Uterus (tissue), 4 donors: Measurements from ENCODE around the gene PPP1R26. TPM values are rescaled to one million over a fixed set of nuclear protein-coding genes. Genes with fewer than 3 reads are reported as not detected.

Source experiments
- DNase-seq, 2 donors: peaks; one replicate each; pipeline ENCODE4 v3.0.0-alpha.2; 2019 to 2020
- H3K27ac ChIP-seq, 2 donors: fragments of 200-600 bp; sonication (generic); 1 replicate in 1 of 2; 2 replicates in 1 of 2; pipeline ENCODE4 v1.5.1; 2016 to 2018
- H3K27me3 ChIP-seq, 2 donors: fragments of 200-600 bp; sonication (generic); one replicate each; pipeline ENCODE4 v1.5.1; 2018 to 2019; ENCODE audit warnings: control low read depth in 1 of 2
- H3K36me3 ChIP-seq, 2 donors: fragments of 200-600 bp; sonication (generic); one replicate each; pipeline ENCODE4 v1.5.1; 2019; ENCODE audit warnings: control low read depth in 1 of 2
- H3K4me1 ChIP-seq, 2 donors: fragments of 200-600 bp; sonication (generic); one replicate each; pipeline ENCODE4 v1.5.1; 2018 to 2019; ENCODE audit warnings: control low read depth in 1 of 2
- H3K4me3 ChIP-seq, 2 donors: fragments of 200-600 bp; sonication (generic); 1 replicate in 1 of 2; 2 replicates in 1 of 2; pipeline ENCODE4 v1.5.1; 2018 to 2019; ENCODE audit warnings: mild to moderate bottlenecking in 1 of 2
- H3K9me3 ChIP-seq, 2 donors: fragments of 200-600 bp; sonication (generic); one replicate each; pipeline ENCODE4 v1.5.1; 2019; ENCODE audit warnings: control low read depth in 1 of 2
- CTCF ChIP-seq, 4 experiments: fragments of 200-600 bp in 2 of 4; fragments of 450-650 bp in 2 of 4; sonication (generic) in 2 of 4; IDR thresholded peaks; one replicate each; pipeline ENCODE4 v1.5.1; 2016 to 2019; ENCODE audit warnings: antibody characterized with exemption in 4 of 4, mild to moderate bottlenecking in 2 of 4, moderate library complexity in 1 of 4
- POLR2A ChIP-seq, 2 donors: fragments of 450-650 bp; IDR thresholded peaks; one replicate each; pipeline ENCODE4 v1.6.1; 2016; ENCODE audit warnings: antibody characterized with exemption in 2 of 2, mild to moderate bottlenecking in 1 of 2, moderate library complexity in 1 of 2
- intact Hi-C: fragments of 100-400 bp; cut with DNase I; formaldehyde crosslinking; loops from one replicate; pipeline ENCODE4 v1.15.1; 2023; ENCODE audit warnings: low total_unique reads
- total RNA-seq, 4 donors: library from RNA; depleted of rRNA in 3 of 4; stranded (reverse); fragments of >200 nt in 3 of 4; gene quantifications; one replicate each; pipeline versions ENCODE4 v1.1.0 to v1.2.4, GENCODE V29; 2014 to 2023
- donor health status: DM: yes; HTN: yes; CAD: no.

The PPP1R26 gene
- total RNA-seq, 4 donors from 2014 or later: 3.6 to 16.4 (median 10.6) TPM

- Histone ChIP-seq H3K4me3 (no peak overlapping the region), H3K9me3 (no peaks in the 10 kb centered on the region), H3K27me3 (no peaks in the 10 kb centered on the region), H3K4me1 (peaks cover 0 to 2% of the 10 kb centered on the region in 2 donors), H3K36me3 (no peaks in the 10 kb centered on the region), H3K27ac (no peak overlapping the region)
- TF ChIP-seq POLR2A (IDR thresholded peaks at IDR 0.05) (no peak), CTCF (IDR thresholded peaks at IDR 0.05) (no peak)
- intact Hi-C loops: no loop called here
- no peak for DNase-seq
Observed at GRCh38 chr9:135507104-135508035, 27.8 kb downstream of the PPP1R26 start.

GRCh38 chr9:135508211-135508820, 28.7 kb downstream of the PPP1R26 start:
- Histone ChIP-seq H3K4me1 (no peaks in the 10 kb centered on the region), H3K4me3 (no peak overlapping the region), H3K27me3 (no peaks in the 10 kb centered on the region), H3K9me3 (no peaks in the 10 kb centered on the region), H3K27ac (no peak overlapping the region), H3K36me3 (no peaks in the 10 kb centered on the region)
- intact Hi-C loops: no loop called here
- no peak for DNase-seq
- TF ChIP-seq POLR2A (IDR thresholded peaks at IDR 0.05): no peak

- Histone ChIP-seq H3K27me3 (no peaks in the 10 kb centered on the region), H3K27ac (no peak overlapping the region), H3K36me3 (no peaks in the 10 kb centered on the region), H3K4me1 (no peaks in the 10 kb centered on the region), H3K4me3 (no peak overlapping the region), H3K9me3 (no peaks in the 10 kb centered on the region)
- intact Hi-C loops: no loop called here
- no peak for TF ChIP-seq CTCF (IDR thresholded peaks at IDR 0.05)
- TF ChIP-seq POLR2A (IDR thresholded peaks at IDR 0.05): no peak
- no peak for DNase-seq
Observed at GRCh38 chr9:135509458-135509857, 29.9 kb downstream of the PPP1R26 start.

GRCh38 chr9:135512241-135512603, 32.6 kb downstream of the PPP1R26 start:
- TF ChIP-seq POLR2A (IDR thresholded peaks at IDR 0.05) (no peak), CTCF (IDR thresholded peaks at IDR 0.05) (no peak)
- H3K27me3 ChIP-seq: no peaks in the 10 kb centered on the region
- no peak overlapping the region for H3K4me3 ChIP-seq
- intact Hi-C loops: no loop called here
- no peaks in the 10 kb centered on the region for H3K9me3 ChIP-seq
- H3K27ac ChIP-seq: no peak overlapping the region
- DNase-seq: no peak
- no peaks in the 10 kb centered on the region for H3K36me3 ChIP-seq
- no peaks in the 10 kb centered on the region for H3K4me1 ChIP-seq

GRCh38 chr9:135512904-135513303, 33.3 kb downstream of the PPP1R26 start:
- no peak for DNase-seq

More at GRCh38 chr9:135512904-135513303, 33.3 kb downstream of the PPP1R26 start:
- no peak for TF ChIP-seq CTCF (IDR thresholded peaks at IDR 0.05)
- no peak overlapping the region for H3K4me3 ChIP-seq
- no peaks in the 10 kb centered on the region for H3K4me1 ChIP-seq
- H3K27me3 ChIP-seq: no peaks in the 10 kb centered on the region
- H3K27ac ChIP-seq: no peak overlapping the region
- no peaks in the 10 kb centered on the region for H3K36me3 ChIP-seq
- H3K9me3 ChIP-seq: no peaks in the 10 kb centered on the region
- intact Hi-C loops: no loop called here
